GM21360 (cell line): ENCODE measurements around the gene PIGV.

Experiments used
- ATAC-seq: cut with Tn5 transposase; IDR thresholded peaks from one replicate; pipeline ENCODE4 v1.9.1; 2021; ENCODE audit warnings: mild to moderate bottlenecking, moderate library complexity; ENCODE audit not compliant: unreplicated experiment

PIGV gene

GRCh38 chr1:26771643-26772321, 16.0 kb upstream of the PIGV start:
- ATAC-seq, result no peak

- no peak for ATAC-seq
Observed at GRCh38 chr1:26772687-26773086, 15.1 kb upstream of the PIGV start.

GRCh38 chr1:26774462-26774861, 13.3 kb upstream of the PIGV start:
- ATAC-seq, result no peak

GRCh38 chr1:26775666-26776065, 12.1 kb upstream of the PIGV start:
- ATAC-seq, result no peak

- ATAC-seq, result no peak
Observed at GRCh38 chr1:26779098-26779668, 8.6 kb upstream of the PIGV start.

- ATAC-seq, result no peak
Observed at GRCh38 chr1:26780344-26780957, 7.3 kb upstream of the PIGV start.

GRCh38 chr1:26781206-26781825, 6.4 kb upstream of the PIGV start:
- no peak for ATAC-seq

GRCh38 chr1:26782521-26783212, 5.1 kb upstream of the PIGV start:
- no peak for ATAC-seq

GRCh38 chr1:26783646-26784022, 4.1 kb upstream of the PIGV start:
- ATAC-seq, result no peak

- ATAC-seq, result no peak
Observed at GRCh38 chr1:26784023-26784871, 3.5 kb upstream of the PIGV start.

- ATAC-seq, result no peak
Observed at GRCh38 chr1:26784886-26785285, 2.9 kb upstream of the PIGV start.

- ATAC-seq, result no peak
Observed at GRCh38 chr1:26785611-26786436, 1.9 kb upstream of the PIGV start.

- no peak for ATAC-seq
Observed at GRCh38 chr1:26786437-26787380, 1.0 kb upstream of the PIGV start.

GRCh38 chr1:26787381-26787705, 407 bp upstream of the PIGV start:
- ATAC-seq, result peak; percentile 24

- no peak for ATAC-seq
Observed at GRCh38 chr1:26788515-26788785, 700 bp downstream of the PIGV start.

GRCh38 chr1:26788836-26789611, 1.3 kb downstream of the PIGV start:
- no peak for ATAC-seq

GRCh38 chr1:26789612-26789865, 1.8 kb downstream of the PIGV start:
- ATAC-seq, result no peak

GRCh38 chr1:26789931-26790330, 2.2 kb downstream of the PIGV start:
- ATAC-seq, result no peak

GRCh38 chr1:26790551-26790953, 2.8 kb downstream of the PIGV start:
- no peak for ATAC-seq
